NCI-H187 (cell line): ENCODE data around the gene SART1.
"Not testable (repeated sequence)": the region's sequence is repeated elsewhere in the genome, so short reads cannot be mapped to it uniquely, and the experiment has no call there.

ENCODE experiments used
- DNase-seq, 2 experiments: peaks; one replicate each; lab custom pipeline; 2025; lab: John Stamatoyannopoulos, UW

Gene SART1

GRCh38 chr11:65934014-65934413, 27.5 kb upstream of the SART1 start:
- DNase-seq: no peak

GRCh38 chr11:65937766-65938165, 23.8 kb upstream of the SART1 start:
- no peak for DNase-seq

- DNase-seq: no peak
These were observed 19.7 kb upstream of the SART1 start for GRCh38 chr11:65941720-65942310.

- no peak for DNase-seq
These were observed 19.0 kb upstream of the SART1 start for GRCh38 chr11:65942531-65942930.

- no peak for DNase-seq
These were observed 17.3 kb upstream of the SART1 start for GRCh38 chr11:65944191-65944590.

- DNase-seq: no peak
These were observed 16.8 kb upstream of the SART1 start for GRCh38 chr11:65944767-65945166.

- no peak for DNase-seq
These were observed 16.1 kb upstream of the SART1 start, which contains the start of gene TSGA10IP for GRCh38 chr11:65945430-65945911. Gene TSGA10IP (plus strand): TSS chr11:65945480. CDS start chr11:65945676, 196 bp downstream.

- no peak for DNase-seq
These were observed 15.5 kb upstream of the SART1 start for GRCh38 chr11:65945941-65946558.

GRCh38 chr11:65946655-65947054, 14.9 kb upstream of the SART1 start:
- DNase-seq: no peak

- no peak for DNase-seq
These were observed 14.4 kb upstream of the SART1 start for GRCh38 chr11:65947133-65947532.

- no peak for DNase-seq
These were observed 13.9 kb upstream of the SART1 start for GRCh38 chr11:65947603-65948125.

GRCh38 chr11:65950711-65951110, 10.8 kb upstream of the SART1 start:
- not testable (repeated sequence) for DNase-seq

GRCh38 chr11:65951641-65952040, 9.9 kb upstream of the SART1 start:
- DNase-seq: not testable (repeated sequence)

GRCh38 chr11:65952052-65952521, 9.4 kb upstream of the SART1 start:
- DNase-seq: no peak

- no peak for DNase-seq
These were observed 8.1 kb upstream of the SART1 start for GRCh38 chr11:65953471-65953870.

- DNase-seq: no peak
These were observed 6.8 kb upstream of the SART1 start for GRCh38 chr11:65954771-65955170.

GRCh38 chr11:65958291-65958690, 3.2 kb upstream of the SART1 start:
- no peak for DNase-seq

GRCh38 chr11:65958774-65959420, 2.6 kb upstream of the SART1 start:
- DNase-seq: no peak

GRCh38 chr11:65960824-65961266, 689 bp upstream of the SART1 start:
- no peak for DNase-seq

- no peak for DNase-seq
These were observed 619 bp downstream of the SART1 start for GRCh38 chr11:65962141-65962564.

GRCh38 chr11:65964906-65965305, 3.4 kb downstream of the SART1 start:
- DNase-seq: no peak

- DNase-seq: no peak
These were observed 4.6 kb downstream of the SART1 start for GRCh38 chr11:65965986-65966762.
